HG03135 (cell line): Measurements from ENCODE around the gene MRPL53.
"Not testable (repeated sequence)": the region's sequence is repeated elsewhere in the genome, so short reads cannot be mapped to it uniquely, and the experiment has no call there.

Experiments
- ATAC-seq: cut with Tn5 transposase; IDR thresholded peaks from one replicate; pipeline ENCODE4 v1.9.1; 2021; ENCODE audit warnings: mild to moderate bottlenecking, moderate library complexity; ENCODE audit not compliant: unreplicated experiment

The MRPL53 gene

DNA sequence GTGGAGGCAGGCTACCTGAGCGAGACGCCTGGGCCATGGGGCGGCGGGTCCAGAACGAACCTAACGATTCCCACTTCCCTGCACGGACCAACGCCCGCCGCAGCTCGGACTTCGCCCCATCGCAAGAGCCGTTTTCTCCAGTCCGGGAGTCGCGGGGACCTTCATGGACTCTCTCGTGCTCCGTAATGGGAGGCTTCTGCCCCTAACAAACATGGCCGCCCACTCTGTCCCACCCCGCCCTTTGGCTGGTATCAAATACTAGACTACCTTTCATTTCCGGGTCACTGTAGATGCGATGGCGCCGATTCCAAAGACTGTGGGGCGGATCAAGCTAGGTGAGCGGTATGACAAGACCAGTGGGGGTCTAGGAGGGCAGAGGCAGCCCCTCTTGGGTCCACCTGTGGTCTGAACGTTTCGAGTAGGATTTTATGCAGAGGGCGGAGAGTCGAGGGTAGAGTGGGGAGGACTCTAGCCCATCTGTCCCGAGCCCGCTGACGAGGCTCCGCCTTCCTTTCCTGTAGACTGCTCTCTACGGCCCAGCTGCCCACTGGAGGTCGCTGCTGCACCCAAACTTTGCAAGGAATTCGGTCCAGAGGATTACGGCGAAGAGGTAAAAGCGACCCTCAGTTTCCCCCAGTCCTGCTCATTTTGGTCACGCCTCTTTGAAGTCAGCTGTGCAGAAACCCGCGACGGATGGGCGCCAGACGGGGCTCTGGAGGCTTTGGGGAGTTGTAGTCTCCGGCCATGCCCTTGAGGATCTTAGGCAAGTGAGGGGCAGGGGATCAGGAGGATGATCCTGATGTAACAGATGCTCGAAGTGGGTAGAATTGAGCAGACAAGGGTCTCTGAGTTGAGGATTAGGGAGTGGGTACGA, 10.6 kb upstream of the MRPL53 start, which contains the start of the genes CCDC142 and TTC31:
CCDC142 (minus strand) TSS at position 198 of the 874 bp plus-strand sequence; CDS start at position 37, 161 bp downstream.
TTC31 (plus strand) TSS at position 281 of the 874 bp plus-strand sequence; CDS start at position 296, 15 bp downstream.
- peak; percentile 86 for ATAC-seq

DNA sequence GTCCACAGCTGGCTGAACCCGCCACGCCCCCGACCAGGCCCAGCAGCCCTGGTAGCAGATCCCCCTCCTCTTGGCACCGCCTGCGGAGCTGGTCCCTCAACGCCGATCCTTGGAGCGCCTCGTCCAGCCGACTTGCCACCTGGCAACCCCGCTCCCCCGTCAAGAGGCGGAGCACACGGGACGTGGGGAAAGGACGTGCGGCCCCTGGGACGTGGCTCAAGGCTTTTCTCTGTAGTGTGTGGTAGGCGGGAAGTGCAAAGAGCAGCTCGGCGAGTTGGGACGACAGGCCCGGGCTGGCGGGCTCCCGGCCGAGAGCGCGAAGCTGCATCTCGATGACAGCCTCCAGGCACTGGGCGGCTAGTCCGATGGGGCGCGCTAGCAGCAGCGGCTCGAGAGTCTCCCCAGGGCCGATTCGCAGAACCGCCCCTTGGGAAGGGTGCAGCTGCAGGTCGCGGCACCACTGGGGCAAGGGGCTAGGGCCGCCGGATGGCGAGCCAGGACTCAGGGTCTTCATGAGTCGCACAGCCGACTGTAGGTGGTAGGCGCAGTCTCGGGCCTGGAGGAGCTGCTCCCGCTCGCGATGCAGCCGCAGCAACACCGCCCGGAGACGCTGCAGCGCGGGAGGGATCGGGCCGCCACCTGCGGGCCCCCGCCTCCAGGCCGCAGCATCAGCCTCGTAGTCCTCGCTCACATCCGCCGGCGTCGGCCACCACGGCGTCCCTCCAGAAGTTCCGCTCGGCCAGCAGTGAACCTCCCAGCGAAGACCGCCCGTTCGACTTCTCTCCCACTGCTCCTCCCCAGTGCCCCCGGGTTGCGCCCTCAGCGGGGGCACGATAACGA, 9.7 kb upstream of the MRPL53 start:
- peak; percentile 41 for ATAC-seq

DNA sequence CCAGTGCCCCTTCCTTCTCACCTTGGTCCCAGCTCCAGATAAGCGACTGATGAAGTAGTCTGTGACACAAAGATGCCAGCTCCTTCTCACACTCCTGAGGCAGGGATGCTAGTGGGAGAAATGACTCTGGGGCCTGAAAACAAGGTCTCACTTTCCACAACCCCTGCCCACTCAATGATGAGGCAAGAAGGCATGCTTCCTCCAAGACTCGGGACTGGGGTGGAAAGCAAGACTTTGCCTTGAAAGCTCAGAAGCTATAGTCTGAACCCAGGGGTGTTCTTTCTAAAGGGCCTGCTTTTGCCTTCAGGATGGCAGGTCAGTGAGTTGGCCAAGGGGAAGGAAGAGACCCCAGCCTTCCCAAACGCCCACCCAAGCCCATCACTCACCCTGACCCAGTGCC, 9.0 kb upstream of the MRPL53 start:
- ATAC-seq, result no peak

DNA sequence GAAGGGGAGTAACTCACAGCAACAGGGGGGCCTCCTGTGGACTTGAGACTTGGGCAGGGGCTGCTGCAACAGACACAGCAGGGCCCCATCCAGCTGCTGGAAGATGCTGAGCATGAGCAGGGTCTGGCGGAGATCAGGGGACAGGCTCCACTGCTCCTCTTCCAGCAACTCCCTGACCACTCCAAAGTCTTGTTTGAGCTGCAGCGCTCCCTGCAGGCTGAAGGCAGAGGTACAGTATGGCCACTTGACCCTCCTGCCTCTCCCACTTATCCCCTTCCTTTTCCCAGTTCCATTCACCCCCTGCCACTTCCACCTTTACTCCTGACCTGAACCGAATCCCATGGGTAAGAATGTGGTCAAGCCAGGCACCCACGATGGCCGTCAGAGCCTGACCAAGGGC, 2.4 kb upstream of the MRPL53 start:
- no peak for ATAC-seq

DNA sequence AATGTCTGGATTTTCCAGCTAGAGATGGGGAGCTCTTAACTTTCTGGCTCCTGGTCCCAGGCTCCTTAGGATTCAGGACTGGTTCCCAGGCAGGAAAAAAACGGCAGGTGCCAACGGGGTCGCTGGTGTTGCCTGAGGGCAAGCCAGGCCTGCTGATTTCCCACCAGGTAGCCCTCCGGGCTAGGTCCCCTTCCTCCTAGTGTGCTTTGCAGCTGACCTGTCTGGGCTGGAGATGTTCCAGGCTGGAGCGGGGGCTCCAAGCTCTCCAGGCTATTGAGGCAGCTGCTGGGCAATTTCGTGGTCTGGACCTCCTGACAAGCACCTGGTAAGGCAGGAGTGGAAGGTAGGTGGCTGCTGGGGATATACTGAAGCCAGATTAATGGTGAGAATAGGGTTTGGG, 2.0 kb upstream of the MRPL53 start:
- ATAC-seq, result no peak

DNA sequence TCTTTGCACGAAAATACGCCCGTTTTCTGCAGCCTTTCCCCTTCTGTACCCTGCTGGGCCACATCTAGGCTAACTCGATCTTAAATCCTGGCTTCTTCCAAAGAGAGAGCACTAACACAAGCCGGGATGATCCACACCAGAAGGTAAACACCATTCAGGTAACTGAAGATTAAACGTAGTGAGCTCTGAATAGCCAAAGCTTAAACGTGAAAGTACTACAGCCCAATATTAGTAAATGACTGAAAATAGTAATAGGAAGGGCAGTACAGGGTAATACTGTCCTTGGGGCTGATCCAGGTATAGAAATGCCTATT, 422 bp upstream of the MRPL53 start:
- ATAC-seq, result no peak

DNA sequence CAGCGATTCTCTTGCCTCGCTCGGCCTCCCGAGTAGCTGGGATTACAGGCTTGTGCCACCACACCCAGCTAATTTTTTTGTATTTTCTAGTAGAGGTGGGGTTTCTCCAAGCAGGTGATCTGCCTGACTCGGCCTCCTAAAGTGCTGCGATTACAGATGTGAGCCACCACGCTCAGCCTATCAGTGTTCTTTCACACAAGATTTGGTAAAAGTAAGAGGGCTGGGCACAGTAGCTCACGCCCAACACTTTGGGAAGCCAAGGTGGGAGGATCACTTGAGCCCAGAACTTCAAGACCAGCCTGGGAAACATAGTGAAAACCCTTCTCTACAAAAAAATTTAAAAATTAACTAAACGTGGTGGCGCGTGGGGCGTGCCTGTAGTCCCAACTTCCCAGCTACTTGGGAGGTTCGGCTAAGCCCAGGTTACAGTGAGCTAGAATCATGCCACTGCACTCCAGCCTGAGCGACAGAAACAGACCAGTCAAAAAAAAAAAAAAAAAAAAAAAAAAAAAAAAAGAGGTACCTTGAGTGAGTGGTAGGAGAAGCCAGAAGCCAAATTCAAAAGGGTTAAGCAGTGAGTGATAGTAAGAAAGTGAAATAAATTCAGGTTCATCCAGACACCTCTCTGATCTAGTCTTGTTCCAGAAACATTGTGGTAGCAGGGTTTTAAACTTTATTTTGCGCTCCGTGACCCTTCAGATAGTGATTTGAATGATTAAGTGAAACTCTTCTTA, 981 bp downstream of the MRPL53 start:
- no peak for ATAC-seq

DNA sequence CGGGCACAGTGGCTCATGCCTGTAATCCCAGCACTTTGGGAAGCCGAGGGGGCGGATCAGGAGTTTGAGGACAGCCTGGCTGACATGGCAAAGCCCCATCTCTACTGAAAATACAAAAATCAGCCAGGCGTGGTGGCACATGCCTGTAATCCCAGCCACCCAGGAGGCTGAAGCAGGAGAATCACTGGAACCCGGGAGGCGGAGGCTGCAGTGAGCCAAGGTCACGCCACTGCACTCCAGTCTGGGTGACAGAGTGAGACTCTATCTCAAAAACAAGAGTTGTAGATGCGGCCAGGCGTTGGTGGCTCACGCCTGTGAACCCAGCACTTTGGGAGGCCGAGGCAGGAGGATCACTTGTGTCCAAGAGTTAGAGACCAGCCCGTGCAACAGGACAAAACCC, 1.7 kb downstream of the MRPL53 start:
- not testable (repeated sequence) for ATAC-seq

DNA sequence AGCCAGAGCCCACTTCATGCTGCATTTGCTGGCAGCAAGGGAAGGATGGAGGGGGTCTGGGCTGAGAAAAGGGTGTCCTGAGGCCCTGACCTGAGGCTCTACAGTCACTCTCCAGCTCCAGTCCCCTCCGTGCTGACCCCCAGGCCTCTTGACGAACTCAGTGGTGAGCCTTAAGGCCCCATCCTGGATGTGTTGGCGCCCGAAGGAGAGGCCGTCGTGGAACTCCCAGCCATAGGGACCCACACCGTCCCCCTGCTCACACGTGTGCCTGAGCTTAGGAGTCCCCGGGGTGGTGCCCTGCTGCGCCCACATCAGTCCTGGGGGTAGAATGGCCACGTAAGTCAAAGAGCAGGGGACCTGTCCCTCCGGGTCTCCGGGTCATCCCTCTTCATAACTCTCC, 8.1 kb downstream of the MRPL53 start:
- no peak for ATAC-seq

DNA sequence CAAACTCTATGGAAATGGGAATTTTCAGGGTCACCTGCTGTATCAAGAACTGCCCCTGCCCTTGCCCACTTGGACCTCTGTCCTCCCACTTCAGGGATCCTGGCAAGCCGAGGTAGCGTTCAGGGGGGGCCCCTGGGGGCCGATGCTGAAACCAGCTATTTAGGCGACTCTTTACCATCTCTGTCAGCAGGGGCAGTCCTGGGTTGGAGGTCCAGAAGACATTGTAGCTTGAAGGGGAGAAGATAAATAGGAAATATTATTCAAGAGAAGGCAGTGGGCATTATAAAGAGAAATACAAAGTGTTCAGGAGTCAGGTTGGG, 9.7 kb downstream of the MRPL53 start:
- ATAC-seq, result no peak

DNA sequence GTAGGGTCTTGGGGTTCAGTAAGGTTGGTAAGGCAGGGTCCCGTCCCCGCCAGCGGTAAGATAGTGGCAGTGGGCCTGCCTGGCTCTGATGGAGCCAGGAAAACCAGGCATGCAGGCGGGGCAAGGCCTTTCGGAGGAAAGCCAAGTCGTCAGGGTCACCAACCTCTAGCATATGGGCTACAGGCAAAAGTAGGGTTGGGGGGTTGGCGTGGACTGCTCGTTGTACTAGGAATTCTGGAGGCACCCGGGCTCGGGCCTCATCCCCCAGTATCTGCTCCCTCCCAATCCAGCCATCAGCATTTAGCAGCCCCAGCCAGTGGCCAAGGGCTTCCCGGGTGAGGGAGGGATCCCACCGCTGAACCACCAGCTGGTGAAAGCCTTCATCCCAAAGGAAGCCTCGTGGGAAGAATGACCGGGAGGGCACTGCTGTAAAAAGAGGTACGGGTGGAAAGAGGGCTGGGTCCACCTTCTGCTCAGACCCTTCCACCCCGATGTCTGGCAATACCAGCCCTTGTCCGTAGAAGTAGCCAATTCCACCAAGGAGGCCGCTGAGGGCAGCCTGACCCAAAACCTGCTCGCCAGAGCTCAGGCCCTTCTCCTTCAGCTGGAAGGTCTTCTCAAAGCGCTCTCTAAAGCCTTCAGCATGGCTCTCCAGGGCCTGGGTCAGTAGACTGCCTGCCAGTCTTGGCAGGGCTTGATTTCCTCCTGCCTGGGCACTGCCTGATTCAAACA, 10.3 kb downstream of the MRPL53 start:
- ATAC-seq, result no peak

DNA sequence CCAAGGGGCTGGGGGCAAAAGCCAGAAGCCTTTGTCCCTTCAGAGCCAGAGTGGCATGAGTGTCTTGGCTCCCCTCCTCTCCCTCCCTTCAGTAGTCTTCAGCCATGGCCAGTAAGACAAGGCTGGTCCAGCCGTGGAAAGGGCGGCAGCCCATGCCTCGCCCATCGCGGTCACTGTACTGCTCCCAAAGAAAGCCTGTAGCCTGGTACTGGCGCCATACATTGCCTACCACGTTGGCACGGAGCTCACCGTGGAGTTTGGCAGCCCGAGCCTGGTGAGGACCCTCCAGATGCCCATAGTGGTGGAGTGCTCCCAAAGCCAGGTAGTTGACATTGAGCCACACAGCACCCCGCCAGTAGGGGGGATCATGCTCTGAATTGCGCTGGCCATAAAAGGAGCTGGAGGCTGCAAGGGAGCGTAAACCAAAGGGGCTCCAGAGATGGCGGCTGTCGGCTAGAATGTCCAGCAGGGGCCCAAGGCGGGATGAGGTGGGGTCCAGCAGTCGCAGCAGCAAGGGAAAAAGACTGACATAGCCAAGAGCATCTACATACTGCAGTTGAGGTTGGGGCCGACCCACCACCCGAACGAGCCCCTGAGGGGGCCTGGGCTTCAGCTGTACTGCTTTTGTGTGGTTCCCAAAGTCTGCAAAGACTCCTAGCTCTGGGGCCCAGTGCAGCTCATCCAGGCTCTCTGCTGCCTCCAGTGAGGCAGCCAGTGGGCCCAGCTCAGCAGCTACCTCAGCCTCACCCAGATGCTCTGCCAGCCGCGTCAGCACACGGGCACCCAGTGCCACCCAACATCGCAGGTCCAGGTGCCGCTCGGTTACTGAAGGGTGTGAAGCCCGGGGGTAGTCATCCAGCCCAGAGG, 11.1 kb downstream of the MRPL53 start:
- ATAC-seq, result no peak

DNA sequence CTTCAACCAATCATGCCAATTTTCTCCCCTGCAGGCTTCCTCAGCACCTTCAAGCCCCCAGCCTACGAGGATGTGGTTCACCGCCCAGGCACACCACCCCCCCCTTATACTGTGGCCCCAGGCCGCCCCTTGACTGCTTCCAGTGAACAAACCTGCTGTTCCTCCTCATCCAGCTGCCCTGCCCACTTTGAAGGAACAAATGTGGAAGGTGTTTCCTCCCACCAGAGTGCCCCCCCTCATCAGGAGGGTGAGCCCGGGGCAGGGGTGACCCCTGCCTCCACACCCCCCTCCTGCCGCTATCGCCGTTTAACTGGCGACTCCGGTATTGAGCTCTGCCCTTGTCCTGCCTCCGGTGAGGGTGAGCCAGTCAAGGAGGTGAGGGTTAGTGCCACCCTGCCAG, 12.3 kb downstream of the MRPL53 start:
- not testable (repeated sequence) for ATAC-seq

DNA sequence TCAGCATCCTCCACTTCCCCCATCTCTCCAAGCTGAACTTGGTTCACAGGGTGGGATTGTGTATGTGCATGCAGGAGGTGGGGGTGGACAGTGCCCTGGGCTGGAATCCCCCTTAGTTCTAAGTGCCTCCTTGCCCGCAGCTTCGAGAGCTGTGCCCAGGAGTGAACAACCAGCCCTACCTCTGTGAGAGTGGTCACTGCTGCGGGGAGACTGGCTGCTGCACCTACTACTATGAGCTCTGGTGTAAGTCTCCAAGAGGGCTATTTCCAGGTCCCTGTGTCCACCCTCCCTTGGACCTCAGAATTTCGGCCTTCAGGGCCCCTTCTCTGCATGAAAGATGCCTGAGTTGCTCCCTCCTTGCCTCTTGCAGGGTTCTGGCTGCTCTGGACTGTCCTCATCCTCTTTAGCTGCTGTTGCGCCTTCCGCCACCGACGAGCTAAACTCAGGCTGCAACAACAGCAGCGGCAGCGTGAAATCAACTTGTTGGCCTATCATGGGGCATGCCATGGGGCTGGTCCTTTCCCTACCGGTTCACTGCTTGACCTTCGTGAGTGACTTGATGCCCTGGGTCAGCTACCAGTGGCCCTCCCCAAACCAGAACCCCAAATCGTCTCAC, 12.9 kb downstream of the MRPL53 start:
- not testable (repeated sequence) for ATAC-seq

DNA sequence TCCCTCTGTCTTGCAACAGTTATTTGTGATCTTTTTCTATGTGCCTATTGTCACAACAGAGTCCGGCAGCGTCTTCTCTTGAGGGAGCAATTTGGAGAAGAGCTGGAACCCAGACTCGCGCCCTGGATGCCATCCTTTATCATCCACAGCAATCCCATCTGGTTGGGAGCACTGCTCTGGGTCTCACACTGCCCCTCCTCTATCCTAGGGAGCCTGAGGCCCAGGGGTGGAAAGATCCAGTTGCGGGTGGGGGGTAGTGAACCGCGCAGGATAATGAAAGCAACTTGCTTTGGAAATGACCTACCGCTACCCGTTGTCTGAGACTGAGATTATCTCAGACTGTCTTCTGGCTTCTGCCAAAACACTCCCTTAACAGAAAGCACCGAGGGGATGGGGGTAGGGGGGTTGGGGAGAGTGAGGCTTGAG, 13.5 kb downstream of the MRPL53 start:
- ATAC-seq, result no peak

DNA sequence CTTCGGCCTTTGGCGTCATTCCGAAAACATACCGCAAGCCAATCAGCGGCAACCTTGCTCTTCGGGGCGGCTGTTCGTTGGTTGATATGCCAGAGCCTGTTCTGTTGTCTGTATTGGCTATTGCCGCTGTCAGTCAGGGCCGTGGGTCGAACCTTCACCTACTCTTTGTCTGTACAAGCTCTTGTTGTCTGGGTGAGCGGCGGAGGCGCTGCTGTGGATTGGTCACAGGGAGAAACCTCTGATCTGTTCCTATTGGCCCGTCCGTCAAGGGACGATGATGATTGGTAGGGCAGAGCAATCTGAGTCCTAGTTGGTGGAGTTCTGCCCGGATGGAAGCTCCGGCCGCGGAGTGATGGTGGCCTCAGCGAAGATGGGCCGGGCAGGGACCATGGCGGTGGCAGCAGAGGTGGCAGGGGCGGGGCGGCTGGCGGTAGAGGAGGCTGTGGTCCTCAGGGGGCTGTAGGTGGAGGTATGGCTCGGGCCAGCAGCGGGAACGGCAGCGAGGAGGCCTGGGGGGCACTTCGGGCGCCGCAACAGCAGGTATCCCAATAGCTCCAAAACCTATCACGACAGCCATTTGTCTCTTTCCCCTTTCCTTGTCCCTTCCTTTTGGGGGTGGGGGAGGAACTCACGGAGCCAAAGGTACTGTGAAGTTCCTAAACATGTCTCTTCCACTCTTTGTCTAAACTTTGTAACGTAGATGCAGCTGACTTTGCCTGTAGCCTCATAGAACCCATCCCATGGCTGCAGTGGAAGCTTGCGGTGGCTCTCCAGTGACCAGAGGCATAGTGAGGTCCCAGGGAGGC, 14.1 kb downstream of the MRPL53 start, which contains the start of gene WBP1:
WBP1 (plus strand) TSS at position 307 of the 806 bp plus-strand sequence; CDS start at position 472, 165 bp downstream.
- peak; percentile 84 for ATAC-seq

DNA sequence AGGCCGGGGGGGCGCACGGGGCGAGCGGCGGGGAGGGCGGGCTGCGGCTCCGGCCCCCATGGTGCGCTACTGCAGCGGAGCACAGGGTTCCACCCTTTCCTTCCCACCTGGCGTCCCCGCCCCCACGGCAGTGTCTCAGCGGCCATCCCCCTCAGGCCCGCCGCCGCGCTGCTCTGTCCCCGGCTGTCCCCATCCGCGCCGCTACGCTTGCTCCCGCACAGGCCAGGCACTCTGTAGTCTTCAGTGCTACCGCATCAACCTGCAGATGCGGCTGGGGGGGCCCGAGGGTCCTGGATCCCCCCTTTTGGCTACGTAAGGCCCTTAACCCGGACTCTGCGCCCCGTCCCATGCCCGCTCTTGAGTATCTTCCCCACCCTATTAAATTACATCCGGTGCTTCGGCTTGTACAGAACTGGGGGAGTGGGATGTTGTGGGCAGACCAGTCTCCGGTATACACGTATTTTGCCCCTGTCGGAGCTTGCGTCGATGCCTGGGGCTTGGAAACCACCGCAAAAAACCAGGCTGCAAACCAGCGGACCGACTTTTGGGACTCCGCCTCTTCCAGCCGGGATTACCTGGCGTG, 14.8 kb downstream of the MRPL53 start:
- peak; percentile 34 for ATAC-seq

DNA sequence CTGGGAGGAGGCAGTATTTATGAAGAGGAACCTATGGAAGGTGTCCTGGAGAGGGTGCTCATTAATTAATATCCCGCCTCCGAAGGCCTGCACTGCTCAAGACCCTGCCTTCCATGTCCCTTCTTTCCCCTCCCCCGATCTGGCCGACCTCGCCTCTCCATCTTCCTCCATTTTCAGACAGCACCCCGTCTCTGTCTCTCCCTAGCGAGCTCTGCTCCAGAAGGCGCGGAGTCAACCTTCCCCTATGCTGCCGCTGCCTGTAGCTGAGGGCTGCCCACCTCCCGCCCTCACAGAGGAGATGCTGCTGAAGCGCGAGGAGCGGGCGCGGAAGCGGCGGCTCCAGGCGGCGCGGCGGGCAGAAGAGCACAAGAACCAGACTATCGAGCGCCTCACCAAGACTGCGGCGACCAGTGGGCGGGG, 15.3 kb downstream of the MRPL53 start:
- no peak for ATAC-seq
